ENCODE measurements around the gene SNTB2. TPM values are rescaled to one million over a fixed set of nuclear protein-coding genes. Genes with fewer than 3 reads are reported as not detected.

Gene SNTB2
- total RNA-seq, 4 donors from 2014 or later = 13.3 to 36.8 (median 33.0) TPM

- H3K9me3 ChIP-seq = no peaks in the 10 kb centered on the region
- ATAC-seq (no peak), DNase-seq (no peak)
- TF ChIP-seq CTCF (IDR thresholded peaks at IDR 0.05 in 4 of 5, conservative IDR thresholded peaks at IDR 0.05 in 1 of 5) (no peak), POLR2A (IDR thresholded peaks at IDR 0.05) (no peak)
- H3K4me1 ChIP-seq = no peaks in the 10 kb centered on the region
- no peaks in the 10 kb centered on the region for H3K27me3 ChIP-seq
- peaks cover 0 to 30% of the 10 kb centered on the region in 2 donors for H3K36me3 ChIP-seq
- no peak overlapping the region for H3K4me3 ChIP-seq
- intact Hi-C loops (cut with DNase I; ENCODE audit: low total_unique reads) = no loop called here
- H3K27ac ChIP-seq = no peak overlapping the region
- in situ Hi-C loops (cut with MboI; ENCODE audit: low sequenced_read_pairs in 4 of 4) = no loop called here
Measured at GRCh38 chr16:69346683-69347082, 159.7 kb downstream of the SNTB2 start.

- no peak overlapping the region for H3K4me3 ChIP-seq
- in situ Hi-C loops (cut with MboI; ENCODE audit: low sequenced_read_pairs in 4 of 4) (no loop called here), intact Hi-C loops (cut with DNase I; ENCODE audit: low total_unique reads) (no loop called here)
- no peak overlapping the region for H3K27ac ChIP-seq
- DNase-seq (no peak), ATAC-seq (no peak)
- H3K36me3 ChIP-seq = peaks cover 0 to 14% of the 10 kb centered on the region in 2 donors
- H3K9me3 ChIP-seq = no peaks in the 10 kb centered on the region
- H3K27me3 ChIP-seq = no peaks in the 10 kb centered on the region
- H3K4me1 ChIP-seq = no peaks in the 10 kb centered on the region
- TF ChIP-seq POLR2A (IDR thresholded peaks at IDR 0.05) = no peak
- TF ChIP-seq CTCF (IDR thresholded peaks at IDR 0.05 in 4 of 5, conservative IDR thresholded peaks at IDR 0.05 in 1 of 5) = no peak
Measured at GRCh38 chr16:69348222-69348621, 161.3 kb downstream of the SNTB2 start.

- intact Hi-C loops (cut with DNase I; ENCODE audit: low total_unique reads) (no loop called here), in situ Hi-C loops (cut with MboI; ENCODE audit: low sequenced_read_pairs in 4 of 4) (no loop called here)
- ATAC-seq = no peak
- peaks cover 0 to 4% of the 10 kb centered on the region in 2 donors for H3K36me3 ChIP-seq
- DNase-seq = no peak
- H3K27me3 ChIP-seq = no peaks in the 10 kb centered on the region
- no peak overlapping the region for H3K27ac ChIP-seq
- no peaks in the 10 kb centered on the region for H3K9me3 ChIP-seq
- no peak overlapping the region for H3K4me3 ChIP-seq
- TF ChIP-seq POLR2A (IDR thresholded peaks at IDR 0.05) = no peak
- TF ChIP-seq CTCF (IDR thresholded peaks at IDR 0.05 in 4 of 5, conservative IDR thresholded peaks at IDR 0.05 in 1 of 5) = no peak
- no peaks in the 10 kb centered on the region for H3K4me1 ChIP-seq
Measured at GRCh38 chr16:69349536-69349935, 162.6 kb downstream of the SNTB2 start.

DNA sequence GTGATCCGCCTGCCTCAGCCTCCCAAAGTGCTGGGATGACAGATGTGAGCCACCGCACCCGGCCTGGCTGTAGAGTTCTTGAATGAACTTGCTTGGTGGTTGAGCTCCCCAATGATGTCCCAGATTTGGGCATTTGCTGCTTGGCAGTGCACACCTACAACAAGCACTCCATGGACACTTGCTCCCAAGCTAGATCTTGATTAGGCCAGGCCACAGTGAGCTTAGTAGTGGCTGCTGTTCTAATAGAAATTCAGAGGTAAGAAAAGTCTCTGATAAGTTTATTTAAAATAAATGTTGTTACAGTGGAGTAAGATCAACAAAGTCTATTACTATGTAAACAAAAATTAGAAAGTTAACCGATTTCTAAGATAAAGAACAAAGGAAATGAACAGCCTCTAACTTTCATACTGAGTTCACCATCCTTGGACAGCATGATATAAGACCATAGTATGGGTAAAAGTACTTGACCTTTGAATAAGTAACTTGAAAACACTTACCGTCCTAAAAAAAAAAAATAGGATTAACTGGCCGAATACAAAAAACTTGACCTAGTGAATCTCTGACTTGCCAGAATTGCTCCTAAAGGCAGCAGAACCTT, 163.7 kb downstream of the SNTB2 start:
- Histone ChIP-seq H3K4me3 (no peak overlapping the region), H3K4me1 (no peaks in the 10 kb centered on the region), H3K27ac (no peak overlapping the region), H3K36me3 (peaks cover 0 to 4% of the 10 kb centered on the region in 2 donors), H3K9me3 (no peaks in the 10 kb centered on the region), H3K27me3 (no peaks in the 10 kb centered on the region)
- no peak for TF ChIP-seq POLR2A (IDR thresholded peaks at IDR 0.05)
- DNase-seq (no peak), ATAC-seq (no peak)
- intact Hi-C loops (cut with DNase I; ENCODE audit: low total_unique reads) (no loop called here), in situ Hi-C loops (cut with MboI; ENCODE audit: low sequenced_read_pairs in 4 of 4) (no loop called here)

DNA sequence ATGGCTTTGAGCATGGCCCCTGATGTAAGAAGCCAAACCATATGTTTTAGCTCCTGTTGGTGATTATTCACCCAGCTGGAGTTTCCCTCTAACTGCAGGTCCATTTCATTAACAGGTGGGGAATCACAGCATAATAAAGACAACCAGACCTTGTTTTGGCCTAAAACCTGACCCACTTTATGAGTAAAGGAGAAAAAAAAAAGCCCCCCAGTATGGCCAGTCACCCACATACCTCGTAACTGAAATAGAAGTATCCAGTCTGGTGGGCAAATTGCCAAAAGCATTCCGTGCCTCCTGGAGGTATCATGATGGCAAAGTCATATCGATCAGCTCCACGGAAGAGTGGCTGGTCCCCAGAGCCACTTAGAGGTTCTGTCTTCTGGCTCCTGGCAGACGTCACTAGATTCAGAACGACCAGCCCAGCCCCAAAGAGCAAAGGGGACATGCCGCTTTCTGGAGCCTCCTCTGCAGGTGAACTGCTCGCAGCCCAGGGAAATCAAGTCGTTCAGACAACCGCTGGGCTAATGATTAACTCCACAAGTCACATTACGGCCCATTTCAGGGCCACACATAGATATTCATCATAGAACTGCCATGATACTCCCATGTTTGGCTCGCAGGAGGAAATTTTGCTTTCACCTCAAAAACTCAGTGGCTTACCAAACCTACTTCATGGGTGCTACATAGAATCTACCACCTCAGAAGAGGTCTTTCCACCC, 164.5 kb downstream of the SNTB2 start, which contains the start of gene TMED6:
Gene TMED6, minus strand, starts transcription at position 478 of the 719 bp plus-strand sequence. Its CDS starts 33 bp downstream, at position 445.
- Histone ChIP-seq H3K9me3 (no peaks in the 10 kb centered on the region), H3K36me3 (no peaks in the 10 kb centered on the region), H3K4me3 (no peak within 1 kb of the TSS), H3K27ac (no peak within 1 kb of the TSS), H3K4me1 (peaks cover 3 to 4% of the 10 kb centered on the region in 2 donors), H3K27me3 (no peaks in the 10 kb centered on the region)
- TF ChIP-seq CTCF (IDR thresholded peaks at IDR 0.05 in 4 of 5, conservative IDR thresholded peaks at IDR 0.05 in 1 of 5) (no peak), POLR2A (IDR thresholded peaks at IDR 0.05) (no peak)
- DNase-seq (no peak), ATAC-seq (no peak)
- in situ Hi-C loops (cut with MboI; ENCODE audit: low sequenced_read_pairs in 4 of 4) (no loop called here), intact Hi-C loops (cut with DNase I; ENCODE audit: low total_unique reads) (no loop called here)
